GM12875 (cell line): ENCODE measurements around the gene USP34.

Experiments used
- H3K4me3 ChIP-seq: one replicate; pipeline ENCODE4 v1.5.1; 2011; ENCODE audit warnings: low read depth, low read length, control low read depth
- CTCF ChIP-seq: IDR thresholded peaks from 2 replicates; pipeline ENCODE4 v1.5.1; 2011; ENCODE audit warnings: low read depth, mild to moderate bottlenecking, control low read depth, inconsistent platforms, low read length, moderate library complexity, borderline replicate concordance; ENCODE audit not compliant: insufficient read depth

Gene USP34

GRCh38 chr2:61433606-61434005 lies 37.3 kb downstream of the USP34 start:
- TF ChIP-seq CTCF: peak; percentile 13; the same call in 1 of the 2 replicates
- no peak overlapping the region for H3K4me3 ChIP-seq

- H3K4me3 ChIP-seq: no peak overlapping the region
- TF ChIP-seq CTCF: no peak
These were observed 37.9 kb downstream of the USP34 start for GRCh38 chr2:61432990-61433389.

GRCh38 chr2:61431345-61431744 lies 39.5 kb downstream of the USP34 start:
- TF ChIP-seq CTCF: no peak
- no peak overlapping the region for H3K4me3 ChIP-seq

GRCh38 chr2:61426267-61426897 lies 44.5 kb downstream of the USP34 start:
- no peak overlapping the region for H3K4me3 ChIP-seq
- peak; percentile 91 for TF ChIP-seq CTCF

GRCh38 chr2:61425605-61426155 lies 45.2 kb downstream of the USP34 start:
- H3K4me3 ChIP-seq: no peak overlapping the region

GRCh38 chr2:61423714-61424113 lies 47.2 kb downstream of the USP34 start:
- no peak overlapping the region for H3K4me3 ChIP-seq
- TF ChIP-seq CTCF: no peak

More at GRCh38 chr2:61425605-61426155, 45.2 kb downstream of the USP34 start:
- TF ChIP-seq CTCF: no peak

- TF ChIP-seq CTCF: no peak
These were observed 49.3 kb downstream of the USP34 start for GRCh38 chr2:61421611-61422010.

More at GRCh38 chr2:61421611-61422010, 49.3 kb downstream of the USP34 start:
- H3K4me3 ChIP-seq: no peak overlapping the region
